Tibial nerve (tissue), 3 donors: ENCODE measurements around the gene PPP2R2C.

Experiments
- CTCF ChIP-seq, 5 experiments: fragments of 200-600 bp in 3 of 5; fragments of 450-650 bp in 2 of 5; sonication (generic) in 3 of 5; IDR thresholded peaks; one replicate each; pipeline ENCODE4 v1.5.1; 2016 to 2019; ENCODE audit warnings: antibody characterized with exemption in 5 of 5, mild to moderate bottlenecking in 3 of 5, moderate library complexity in 2 of 5
- POLR2A ChIP-seq, 2 donors: fragments of 450-650 bp; IDR thresholded peaks; one replicate each; pipeline ENCODE4 v1.6.1; 2017; ENCODE audit warnings: antibody characterized with exemption in 2 of 2, mild to moderate bottlenecking in 2 of 2, moderate library complexity in 2 of 2

GRCh38 chr4:6369924-6370645, 102.3 kb downstream of the PPP2R2C start:
- TF ChIP-seq CTCF (IDR thresholded peaks at IDR 0.05) (no peak), POLR2A (IDR thresholded peaks at IDR 0.05) (no peak)
